Right atrium auricular region (tissue), 2 donors: ENCODE measurements around the gene DEPDC1. TPM values are rescaled to one million over a fixed set of nuclear protein-coding genes. Genes with fewer than 3 reads are reported as not detected.

Source experiments
- DNase-seq: peaks from one replicate; pipeline ENCODE4 v3.0.0-alpha.2; 2019; ENCODE audit warnings: low spot score
- H3K27ac ChIP-seq, 2 donors: fragments of 200-600 bp; sonication (generic); 1 replicate in 1 of 2; 2 replicates in 1 of 2; pipeline ENCODE4 v1.5.1; 2016 to 2019
- H3K27me3 ChIP-seq, 2 donors: fragments of 200-600 bp; sonication (generic); one replicate each; pipeline versions ENCODE4 v1.5.1 to v1.6.0; 2017 to 2019
- H3K36me3 ChIP-seq: fragments of 200-600 bp; sonication (generic); one replicate; pipeline ENCODE4 v1.5.1; 2016
- H3K4me1 ChIP-seq, 2 donors: fragments of 200-600 bp; sonication (generic); one replicate each; pipeline versions ENCODE4 v1.5.1 to v1.6.0; 2017 to 2019
- H3K4me3 ChIP-seq, 2 donors: fragments of 200-600 bp; sonication (generic); 1 replicate in 1 of 2; 2 replicates in 1 of 2; pipeline ENCODE4 v1.5.1; 2017 to 2019; ENCODE audit warnings: mild to moderate bottlenecking in 1 of 2, moderate library complexity in 1 of 2
- H3K9me3 ChIP-seq, 2 donors: fragments of 200-600 bp; sonication (generic); one replicate each; pipeline ENCODE4 v1.5.1; 2019
- total RNA-seq, 2 donors: library from RNA; depleted of rRNA; stranded (reverse); fragments of >200 nt; gene quantifications; one replicate each; pipeline ENCODE4 v1.1.0, GENCODE V29; 2016
- TF ChIP-seq, protein P1 (sequence below), 2 donors: fragments of 200-600 bp; sonication (generic); IDR thresholded peaks; one replicate each; pipeline ENCODE4 v1.5.1; 2019; ENCODE audit warnings: antibody characterized with exemption in 2 of 2

The DEPDC1 gene
- total RNA-seq, 2 donors from 2014 or later = 1.4 TPM; not detected in 1

DNA sequence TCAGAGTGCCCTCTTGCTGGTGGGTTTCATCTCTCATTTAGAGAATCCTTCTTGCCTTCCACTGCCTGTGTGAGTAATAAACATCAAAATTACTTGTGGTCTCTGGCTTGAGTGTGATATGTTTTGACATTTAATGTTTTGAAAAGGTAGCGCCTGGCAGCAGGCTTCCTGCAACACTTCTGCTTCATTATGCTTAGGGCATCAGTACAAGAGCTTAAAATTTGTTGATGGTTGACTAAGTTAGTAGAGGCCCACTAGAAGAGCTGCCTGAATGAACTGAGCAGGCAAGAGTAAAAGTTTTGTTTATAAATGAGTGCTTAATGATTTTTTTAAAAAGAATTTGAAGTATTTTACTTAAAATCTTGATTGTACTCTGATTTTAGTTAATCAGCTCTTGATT lies 40.7 kb downstream of the DEPDC1 start:
- Histone ChIP-seq H3K4me1 (no peaks in the 10 kb centered on the region), H3K27ac (no peak overlapping the region), H3K27me3 (no peaks in the 10 kb centered on the region), H3K9me3 (no peaks in the 10 kb centered on the region), H3K36me3 (no peaks in the 10 kb centered on the region), H3K4me3 (no peak overlapping the region)
- DNase-seq = no peak
- TF ChIP-seq, protein P1, sequence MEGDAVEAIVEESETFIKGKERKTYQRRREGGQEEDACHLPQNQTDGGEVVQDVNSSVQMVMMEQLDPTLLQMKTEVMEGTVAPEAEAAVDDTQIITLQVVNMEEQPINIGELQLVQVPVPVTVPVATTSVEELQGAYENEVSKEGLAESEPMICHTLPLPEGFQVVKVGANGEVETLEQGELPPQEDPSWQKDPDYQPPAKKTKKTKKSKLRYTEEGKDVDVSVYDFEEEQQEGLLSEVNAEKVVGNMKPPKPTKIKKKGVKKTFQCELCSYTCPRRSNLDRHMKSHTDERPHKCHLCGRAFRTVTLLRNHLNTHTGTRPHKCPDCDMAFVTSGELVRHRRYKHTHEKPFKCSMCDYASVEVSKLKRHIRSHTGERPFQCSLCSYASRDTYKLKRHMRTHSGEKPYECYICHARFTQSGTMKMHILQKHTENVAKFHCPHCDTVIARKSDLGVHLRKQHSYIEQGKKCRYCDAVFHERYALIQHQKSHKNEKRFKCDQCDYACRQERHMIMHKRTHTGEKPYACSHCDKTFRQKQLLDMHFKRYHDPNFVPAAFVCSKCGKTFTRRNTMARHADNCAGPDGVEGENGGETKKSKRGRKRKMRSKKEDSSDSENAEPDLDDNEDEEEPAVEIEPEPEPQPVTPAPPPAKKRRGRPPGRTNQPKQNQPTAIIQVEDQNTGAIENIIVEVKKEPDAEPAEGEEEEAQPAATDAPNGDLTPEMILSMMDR (IDR thresholded peaks at IDR 0.05) = no peak

DNA sequence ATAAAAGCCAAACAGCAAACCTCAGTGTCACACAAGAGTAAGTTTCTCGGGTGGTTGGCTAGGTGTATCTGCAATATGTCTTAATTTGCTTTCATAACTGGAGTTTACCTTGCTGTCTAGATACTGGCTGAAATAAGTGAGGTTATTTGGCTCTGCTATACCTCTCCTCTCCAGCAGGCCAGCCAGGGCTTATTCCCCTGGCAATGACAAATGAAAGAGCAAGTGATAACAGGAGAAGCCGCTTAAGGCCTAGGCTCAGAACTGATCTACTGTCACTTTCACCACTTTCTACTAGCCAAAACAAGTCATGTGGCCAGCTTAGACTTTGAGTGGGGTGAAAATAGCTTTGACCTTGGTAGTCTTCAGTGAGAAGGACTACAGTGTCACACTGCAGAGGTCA lies 42.3 kb downstream of the DEPDC1 start:
- no peak for DNase-seq
- TF ChIP-seq, protein P1 (IDR thresholded peaks at IDR 0.05) = no peak
- H3K4me1 ChIP-seq = no peaks in the 10 kb centered on the region
- H3K36me3 ChIP-seq = no peaks in the 10 kb centered on the region
- no peak overlapping the region for H3K4me3 ChIP-seq
- H3K27me3 ChIP-seq = no peaks in the 10 kb centered on the region
- no peak overlapping the region for H3K27ac ChIP-seq
- H3K9me3 ChIP-seq = no peaks in the 10 kb centered on the region

DNA sequence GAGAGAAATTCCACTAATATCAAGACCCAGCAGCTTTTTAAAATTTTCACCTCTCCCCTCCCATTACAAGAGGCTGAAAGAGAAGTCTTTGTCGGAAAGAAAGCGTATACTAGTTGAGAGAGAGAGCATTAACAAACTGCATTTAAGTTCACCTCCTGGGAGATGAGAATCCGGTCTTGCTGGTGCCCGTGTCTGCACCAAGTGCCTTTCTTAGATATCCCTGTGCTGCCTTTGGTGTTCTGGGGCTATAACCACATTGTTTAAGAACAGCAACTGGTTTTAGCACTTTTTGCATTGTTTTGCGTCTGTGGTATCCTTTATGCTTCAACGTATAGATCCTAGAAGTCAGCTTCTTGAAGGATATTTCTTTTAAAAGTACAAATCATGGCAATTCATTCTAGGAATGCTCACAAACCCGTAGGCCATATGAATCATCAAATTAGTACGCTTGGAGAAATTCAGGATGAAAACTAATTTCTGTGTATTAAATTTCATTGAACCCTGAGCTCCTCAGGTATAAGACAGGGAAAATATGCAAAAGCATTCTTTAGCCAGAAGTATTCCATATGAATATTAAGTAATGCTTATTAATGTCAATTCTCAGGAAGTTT lies 43.7 kb downstream of the DEPDC1 start:
- Histone ChIP-seq H3K27ac (no peak overlapping the region), H3K4me3 (no peak overlapping the region), H3K27me3 (no peaks in the 10 kb centered on the region), H3K36me3 (no peaks in the 10 kb centered on the region), H3K4me1 (no peaks in the 10 kb centered on the region), H3K9me3 (no peaks in the 10 kb centered on the region)
- TF ChIP-seq, protein P1 (IDR thresholded peaks at IDR 0.05) = no peak
- DNase-seq = no peak

DNA sequence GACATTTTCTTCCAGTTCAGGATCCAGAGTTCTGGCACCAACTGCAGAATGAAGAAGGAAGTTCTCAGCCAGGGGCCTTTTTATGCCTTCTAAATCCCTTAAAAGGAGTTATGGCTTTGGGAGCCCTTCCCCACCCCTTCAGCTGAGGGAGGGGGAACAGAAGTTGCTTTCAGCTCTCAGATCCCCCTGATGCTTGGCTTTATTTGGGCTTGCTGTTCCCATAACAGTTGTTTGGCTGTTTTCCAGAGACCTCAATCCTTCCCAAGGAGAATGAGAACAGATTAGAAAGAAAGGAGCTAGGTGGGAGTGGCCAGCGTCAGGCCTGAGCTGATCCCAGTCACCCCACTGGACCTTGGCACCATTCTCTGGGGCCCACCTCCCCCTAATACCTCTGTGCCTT lies 47.0 kb downstream of the DEPDC1 start, which contains the start of gene RPE65:
TSS of gene RPE65 (minus strand) at position 54 of the 400 bp plus-strand sequence. CDS start at position 5, 49 bp downstream.
- Histone ChIP-seq H3K27ac (no peak within 1 kb of the TSS), H3K27me3 (no peaks in the 10 kb centered on the region), H3K36me3 (no peaks in the 10 kb centered on the region), H3K9me3 (no peaks in the 10 kb centered on the region), H3K4me1 (no peaks in the 10 kb centered on the region), H3K4me3 (no peak within 1 kb of the TSS)
- no peak for DNase-seq
- TF ChIP-seq, protein P1 (IDR thresholded peaks at IDR 0.05) = no peak

DNA sequence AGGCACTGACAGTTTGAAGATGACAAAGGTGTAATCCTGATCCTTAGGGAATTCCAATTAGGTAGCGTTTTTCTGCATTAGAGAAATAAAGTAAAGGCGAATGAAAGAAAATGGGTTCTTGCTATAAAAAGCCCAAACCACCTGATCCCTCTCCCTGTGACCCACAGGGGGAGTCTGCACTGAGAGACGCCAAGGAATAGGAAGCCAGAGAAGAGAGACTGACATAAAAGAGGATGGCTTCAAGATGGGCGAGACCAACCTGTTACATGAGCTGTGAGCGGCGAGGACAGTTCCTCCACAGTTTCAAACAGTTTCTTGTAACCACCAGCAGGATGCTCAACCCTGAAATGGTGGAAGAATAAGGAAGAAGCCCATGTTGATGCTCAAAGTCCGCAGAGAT lies 48.5 kb downstream of the DEPDC1 start:
- H3K4me1 ChIP-seq = no peaks in the 10 kb centered on the region
- H3K27me3 ChIP-seq = no peaks in the 10 kb centered on the region
- H3K4me3 ChIP-seq = no peak overlapping the region
- DNase-seq = no peak
- H3K27ac ChIP-seq = no peak overlapping the region
- H3K9me3 ChIP-seq = no peaks in the 10 kb centered on the region
- H3K36me3 ChIP-seq = no peaks in the 10 kb centered on the region
- TF ChIP-seq, protein P1 (IDR thresholded peaks at IDR 0.05) = no peak

DNA sequence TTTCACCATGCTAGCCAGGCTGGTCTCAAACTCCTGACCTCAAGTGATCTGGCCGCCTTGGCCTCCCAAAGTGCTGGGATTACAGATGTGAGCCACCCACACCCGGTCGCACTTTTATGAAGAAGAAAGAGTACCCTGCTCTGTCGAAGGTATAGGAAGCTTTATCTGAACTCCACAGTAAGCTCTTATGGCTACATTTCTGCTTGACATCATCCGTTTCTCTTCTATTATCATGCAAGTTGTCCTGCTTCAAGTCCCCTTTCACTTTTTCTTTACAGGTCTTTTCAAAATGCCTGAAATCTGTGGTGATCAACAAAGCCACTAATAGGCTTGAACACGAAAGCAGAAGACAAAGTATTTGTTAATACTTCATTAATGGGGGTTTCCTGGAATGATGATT lies 51.2 kb downstream of the DEPDC1 start:
- Histone ChIP-seq H3K4me1 (no peaks in the 10 kb centered on the region), H3K9me3 (no peaks in the 10 kb centered on the region), H3K4me3 (no peak overlapping the region), H3K27me3 (no peaks in the 10 kb centered on the region), H3K36me3 (no peaks in the 10 kb centered on the region), H3K27ac (no peak overlapping the region)
- TF ChIP-seq, protein P1 (IDR thresholded peaks at IDR 0.05) = no peak
- DNase-seq = no peak
